ENCODE data around the gene NOXO1.

The NOXO1 gene

DNA sequence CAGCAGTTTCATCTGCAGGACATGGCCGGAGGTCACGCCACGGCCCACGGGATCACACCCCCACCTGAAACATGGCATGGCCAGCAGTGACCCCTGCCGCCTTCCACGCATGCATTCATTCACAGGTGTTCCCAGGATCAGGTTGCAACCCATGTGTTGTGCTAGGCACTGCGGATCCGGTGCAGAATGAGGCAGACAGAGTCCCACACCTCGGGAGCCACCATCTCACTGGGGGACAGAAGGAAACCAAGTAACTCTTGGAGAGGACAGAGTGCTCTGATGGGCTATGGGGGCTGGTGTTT is 33.9 kb downstream of the NOXO1 start:
- H3K9me3 ChIP-seq (ENCODE audit: control insufficient read depth, insufficient read depth, low read length): no peaks in the 10 kb centered on the region
- 0 out of 2 replicates have a peak, but pooled peaks cover under 1% of the 10 kb centered on the region for H3K4me1 ChIP-seq (ENCODE audit: control insufficient read depth, insufficient read depth, low read length)
- no peak overlapping the region for H3K27ac ChIP-seq (ENCODE audit: low read length)
- no peaks in the 10 kb centered on the region for H3K27me3 ChIP-seq (ENCODE audit: control insufficient read depth, insufficient read depth, low read length)
- no CpG with 5 or more reads among the region's 9 CpGs for WGBS (ENCODE audit: insufficient coverage, insufficient read length)
- no peak overlapping the region for H3K4me3 ChIP-seq (ENCODE audit: low read length)
- DNase-seq (ENCODE audit: low read depth, low spot score): no peak
- H3K36me3 ChIP-seq (ENCODE audit: control insufficient read depth, insufficient read depth, low read length): no peaks in the 10 kb centered on the region

DNA sequence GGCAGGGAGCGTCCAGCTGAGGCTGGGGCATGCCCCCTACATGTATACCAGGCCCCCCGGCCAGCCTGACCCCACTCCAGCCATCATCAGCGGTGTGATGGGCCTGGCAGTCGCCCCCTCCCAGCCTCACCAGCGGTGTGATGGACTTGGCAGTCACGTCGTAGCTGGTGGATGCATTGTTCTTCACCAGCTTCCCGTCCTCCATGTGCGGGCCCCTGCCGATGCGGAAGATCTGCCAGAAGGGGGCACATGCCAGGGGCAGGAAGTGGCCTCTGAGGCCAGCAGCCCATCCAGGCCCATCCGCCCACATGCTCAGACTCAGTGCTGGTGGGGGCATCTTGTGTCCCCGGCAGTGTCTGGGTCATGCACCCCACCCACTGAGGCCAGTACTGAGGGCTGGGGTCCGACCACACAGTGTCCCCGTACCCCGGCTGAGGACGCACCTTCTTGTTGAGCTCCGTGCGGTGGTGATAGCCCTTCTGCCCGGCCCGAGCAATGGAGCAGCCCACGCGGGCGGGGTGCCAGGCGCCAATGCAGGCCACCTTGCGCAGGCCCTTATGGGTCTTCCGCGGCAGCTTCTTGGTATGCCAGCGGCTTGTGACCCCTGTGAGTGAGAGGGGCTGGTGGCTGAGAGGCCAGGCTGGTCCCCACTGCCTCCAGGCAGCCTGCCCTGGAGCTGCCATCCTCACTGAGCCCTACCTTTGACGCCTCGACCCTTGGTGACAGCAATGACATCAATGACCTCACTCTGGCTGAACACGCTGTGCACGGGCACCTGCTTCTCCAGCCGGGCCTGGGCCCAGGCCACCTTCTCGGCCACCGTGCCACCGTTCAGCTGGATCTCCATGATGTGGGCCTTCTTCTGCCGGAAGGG is 34.5 kb downstream of the NOXO1 start:
- Histone ChIP-seq H3K4me3 (ENCODE audit: low read length) (no peak overlapping the region), H3K4me1 (ENCODE audit: control insufficient read depth, insufficient read depth, low read length) (0 out of 2 replicates have a peak, but pooled peaks cover 3% of the 10 kb centered on the region), H3K27ac (ENCODE audit: low read length) (no peak overlapping the region), H3K9me3 (ENCODE audit: control insufficient read depth, insufficient read depth, low read length) (no peaks in the 10 kb centered on the region), H3K27me3 (ENCODE audit: control insufficient read depth, insufficient read depth, low read length) (no peaks in the 10 kb centered on the region), H3K36me3 (ENCODE audit: control insufficient read depth, insufficient read depth, low read length) (no peaks in the 10 kb centered on the region)
- no CpG with 5 or more reads among the region's 38 CpGs for WGBS (ENCODE audit: insufficient coverage, insufficient read length)
- DNase-seq (ENCODE audit: low read depth, low spot score): no peak

DNA sequence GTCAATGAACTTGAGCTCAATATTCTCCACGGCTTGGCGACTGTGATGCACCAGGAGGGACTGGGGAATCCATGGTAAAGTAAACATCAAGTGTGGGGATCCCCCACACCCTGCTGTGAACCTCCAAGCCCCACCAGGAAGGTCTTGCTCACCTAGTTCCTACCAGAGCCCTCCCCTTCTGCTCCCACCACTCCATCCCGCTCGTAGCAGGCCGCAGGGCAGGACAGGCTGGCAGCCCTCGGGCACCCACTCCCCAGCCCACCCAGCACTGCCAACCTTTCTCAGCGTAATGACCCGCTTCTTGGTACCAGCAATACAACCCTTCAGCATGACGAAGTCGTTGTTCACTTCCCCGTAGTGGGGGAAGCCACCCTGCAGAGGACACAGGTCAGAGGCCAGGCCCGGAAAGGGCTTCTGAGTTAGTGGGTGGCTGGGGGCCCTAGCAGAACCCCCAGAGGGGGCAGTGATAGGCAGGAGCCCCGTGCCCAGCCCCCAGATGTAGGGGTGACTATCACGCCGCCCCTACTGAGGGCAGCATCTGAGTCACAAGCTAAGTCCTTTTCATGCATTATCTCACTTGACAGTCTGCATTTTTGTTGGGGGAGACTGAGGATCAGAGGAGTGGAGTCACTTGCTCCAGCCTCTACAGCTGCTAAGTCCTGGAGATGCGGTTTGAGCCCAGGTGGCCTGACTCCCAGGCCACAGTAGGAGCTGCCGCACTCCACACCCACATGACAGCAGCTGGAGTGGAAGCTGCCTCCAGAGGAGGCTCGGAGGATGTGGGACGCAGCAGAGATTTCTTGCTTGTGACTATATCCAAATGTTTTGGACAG is 35.5 kb downstream of the NOXO1 start:
- H3K27me3 ChIP-seq (ENCODE audit: control insufficient read depth, insufficient read depth, low read length): no peaks in the 10 kb centered on the region
- WGBS (ENCODE audit: insufficient coverage, insufficient read length): no CpG with 5 or more reads among the region's 19 CpGs

DNA sequence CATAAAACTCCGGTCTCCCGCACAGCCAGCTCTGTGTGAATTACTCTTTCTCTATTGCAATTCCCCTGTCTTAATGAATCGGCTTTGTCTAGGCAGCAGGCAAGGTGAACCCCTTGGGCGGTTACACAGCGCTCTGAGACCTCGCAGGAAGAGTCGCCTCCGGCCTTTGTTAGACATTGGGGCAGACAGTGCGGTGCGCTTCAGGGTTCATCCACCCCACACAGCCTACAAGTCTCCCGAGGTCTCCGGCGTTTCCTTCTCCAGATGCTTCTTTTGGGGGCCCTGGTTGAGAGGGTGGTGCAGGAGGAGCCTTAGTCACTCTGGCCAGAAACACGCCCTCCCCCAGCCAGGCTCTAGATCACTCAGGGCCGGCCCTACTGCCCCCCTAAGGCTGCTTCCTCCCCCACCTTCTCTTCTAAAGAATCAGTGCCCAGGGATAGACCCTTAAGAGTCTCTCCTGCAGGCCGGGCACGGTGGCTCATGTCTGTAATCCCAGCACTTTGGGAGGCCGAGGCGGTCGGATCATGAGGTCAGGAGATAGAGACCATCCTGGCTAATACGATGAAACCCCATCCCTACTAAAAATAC is 36.6 kb downstream of the NOXO1 start:
- Histone ChIP-seq H3K4me3 (ENCODE audit: low read length) (no peak overlapping the region), H3K4me1 (ENCODE audit: control insufficient read depth, insufficient read depth, low read length) (peaks cover 3% of the 10 kb centered on the region; the same call in 1 of the 2 replicates), H3K9me3 (ENCODE audit: control insufficient read depth, insufficient read depth, low read length) (no peaks in the 10 kb centered on the region), H3K27ac (ENCODE audit: low read length) (no peak overlapping the region), H3K36me3 (ENCODE audit: control insufficient read depth, insufficient read depth, low read length) (peaks cover 6% of the 10 kb centered on the region), H3K27me3 (ENCODE audit: control insufficient read depth, insufficient read depth, low read length) (no peaks in the 10 kb centered on the region)
- no CpG with 5 or more reads among the region's 21 CpGs for WGBS (ENCODE audit: insufficient coverage, insufficient read length)
- DNase-seq (ENCODE audit: low read depth, low spot score): no peak

More for the DNA sequence above, 35.5 kb downstream of the NOXO1 start:
- peaks cover 3% of the 10 kb centered on the region; the same call in 1 of the 2 replicates for H3K4me1 ChIP-seq (ENCODE audit: control insufficient read depth, insufficient read depth, low read length)
- H3K27ac ChIP-seq (ENCODE audit: low read length): no peak overlapping the region
- no peak for DNase-seq (ENCODE audit: low read depth, low spot score)
- no peaks in the 10 kb centered on the region for H3K36me3 ChIP-seq (ENCODE audit: control insufficient read depth, insufficient read depth, low read length)
- no peaks in the 10 kb centered on the region for H3K9me3 ChIP-seq (ENCODE audit: control insufficient read depth, insufficient read depth, low read length)
- no peak overlapping the region for H3K4me3 ChIP-seq (ENCODE audit: low read length)

DNA sequence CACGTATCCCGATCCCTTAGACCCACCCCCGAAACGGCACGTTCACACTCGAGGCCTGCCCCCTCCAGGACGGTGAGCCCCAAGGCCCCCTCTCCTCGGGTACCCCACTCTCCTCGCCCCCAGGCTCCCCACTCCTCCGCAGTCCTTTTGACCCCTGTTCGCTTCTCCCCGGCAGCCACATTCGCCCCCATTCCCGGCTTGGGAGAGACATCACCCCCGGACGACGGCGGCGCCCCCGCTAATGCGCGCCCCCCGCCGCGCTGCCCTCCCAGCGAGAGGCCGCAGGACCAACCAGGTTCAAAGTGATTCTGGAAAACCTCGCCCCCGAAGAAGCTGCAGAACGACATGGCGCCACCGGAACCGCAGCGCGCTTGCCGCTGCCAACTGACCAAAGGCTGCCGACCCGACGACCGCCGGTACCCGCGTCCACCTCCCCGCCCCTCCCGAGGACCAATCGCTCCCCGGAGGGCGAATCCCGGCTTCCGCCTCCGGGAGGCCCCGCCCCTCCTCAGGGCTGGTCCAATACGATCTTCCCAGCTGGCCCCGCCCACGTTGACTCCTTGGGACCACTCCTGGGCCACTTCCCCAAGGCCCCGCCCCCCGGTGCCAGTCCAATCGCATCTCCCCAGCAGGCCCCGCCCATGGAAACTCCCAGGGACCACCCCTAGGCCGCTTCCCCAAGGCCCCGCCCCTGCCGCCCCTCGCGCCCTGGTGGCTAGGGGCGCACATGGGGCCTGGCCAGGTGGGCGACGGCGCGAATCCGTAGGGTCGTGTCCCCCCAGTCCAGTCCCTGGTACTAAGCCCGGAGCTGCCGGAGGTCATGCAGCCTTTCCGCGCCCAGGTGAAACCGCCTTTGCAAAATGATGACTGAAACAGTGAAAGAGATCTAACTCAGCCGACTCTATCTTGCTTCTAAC is 38.2 kb downstream of the NOXO1 start, which contains the start of gene MSRB1:
TSS of gene MSRB1 (minus strand) at position 390 of the 917 bp plus-strand sequence. CDS start at position 347, 43 bp downstream.
- peaks cover 3% of the 10 kb centered on the region; the same call in 1 of the 2 replicates for H3K4me1 ChIP-seq (ENCODE audit: control insufficient read depth, insufficient read depth, low read length)
- peaks cover 16% of the 10 kb centered on the region for H3K36me3 ChIP-seq (ENCODE audit: control insufficient read depth, insufficient read depth, low read length)
- H3K9me3 ChIP-seq (ENCODE audit: control insufficient read depth, insufficient read depth, low read length): no peaks in the 10 kb centered on the region
- no peaks in the 10 kb centered on the region for H3K27me3 ChIP-seq (ENCODE audit: control insufficient read depth, insufficient read depth, low read length)
- peak within 1 kb of the TSS; percentile 50 for H3K4me3 ChIP-seq (ENCODE audit: low read length)
- DNase-seq (ENCODE audit: low read depth, low spot score): peak; percentile 96
- WGBS (ENCODE audit: insufficient coverage, insufficient read length): no CpG with 5 or more reads among the region's 77 CpGs
- H3K27ac ChIP-seq (ENCODE audit: low read length): no peak within 1 kb of the TSS

DNA sequence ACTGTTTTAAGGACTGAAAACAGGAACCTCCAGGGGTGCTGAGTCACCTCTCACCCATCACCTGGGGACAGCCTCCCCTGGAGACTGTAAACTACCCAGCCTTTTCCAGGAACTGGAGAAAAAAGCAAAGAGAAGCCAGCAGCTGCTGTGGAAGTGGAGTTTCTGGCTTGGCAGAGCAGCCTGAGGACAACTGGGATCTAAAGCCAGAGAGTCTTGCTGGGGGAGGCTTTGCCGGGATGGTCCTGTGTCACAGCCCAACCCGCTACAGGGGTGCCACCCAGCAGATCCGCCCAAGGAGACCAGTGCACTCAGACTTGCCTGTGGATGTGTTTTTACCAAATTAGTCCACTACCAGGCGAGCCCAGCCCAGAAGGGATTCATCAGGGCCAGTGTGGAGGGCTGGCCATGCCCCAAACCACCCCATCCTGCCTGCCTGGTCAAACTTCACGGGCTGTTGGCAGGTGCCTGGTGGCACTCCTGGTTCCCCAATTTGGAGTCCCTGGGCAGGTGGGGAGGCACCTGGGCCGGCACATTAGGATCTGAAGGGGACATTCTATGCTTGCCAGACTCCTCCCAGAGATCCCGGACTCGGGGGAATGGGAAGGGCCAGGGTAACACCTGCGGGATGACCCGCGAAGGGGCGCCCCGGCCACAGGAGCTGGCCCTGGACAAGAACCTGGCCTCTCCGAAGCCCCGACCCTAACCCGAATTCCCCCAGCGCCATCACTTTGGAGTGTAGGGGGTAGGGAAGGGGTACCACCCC is 39.0 kb downstream of the NOXO1 start:
- no peak overlapping the region for H3K27ac ChIP-seq (ENCODE audit: low read length)
- peaks cover 3% of the 10 kb centered on the region; the same call in 1 of the 2 replicates for H3K4me1 ChIP-seq (ENCODE audit: control insufficient read depth, insufficient read depth, low read length)
- no peaks in the 10 kb centered on the region for H3K9me3 ChIP-seq (ENCODE audit: control insufficient read depth, insufficient read depth, low read length)
- H3K36me3 ChIP-seq (ENCODE audit: control insufficient read depth, insufficient read depth, low read length): peaks cover 16% of the 10 kb centered on the region
- no CpG with 5 or more reads among the region's 17 CpGs for WGBS (ENCODE audit: insufficient coverage, insufficient read length)
- DNase-seq (ENCODE audit: low read depth, low spot score): no peak
- peak overlapping the region; percentile 50 for H3K4me3 ChIP-seq (ENCODE audit: low read length)
- no peaks in the 10 kb centered on the region for H3K27me3 ChIP-seq (ENCODE audit: control insufficient read depth, insufficient read depth, low read length)

DNA sequence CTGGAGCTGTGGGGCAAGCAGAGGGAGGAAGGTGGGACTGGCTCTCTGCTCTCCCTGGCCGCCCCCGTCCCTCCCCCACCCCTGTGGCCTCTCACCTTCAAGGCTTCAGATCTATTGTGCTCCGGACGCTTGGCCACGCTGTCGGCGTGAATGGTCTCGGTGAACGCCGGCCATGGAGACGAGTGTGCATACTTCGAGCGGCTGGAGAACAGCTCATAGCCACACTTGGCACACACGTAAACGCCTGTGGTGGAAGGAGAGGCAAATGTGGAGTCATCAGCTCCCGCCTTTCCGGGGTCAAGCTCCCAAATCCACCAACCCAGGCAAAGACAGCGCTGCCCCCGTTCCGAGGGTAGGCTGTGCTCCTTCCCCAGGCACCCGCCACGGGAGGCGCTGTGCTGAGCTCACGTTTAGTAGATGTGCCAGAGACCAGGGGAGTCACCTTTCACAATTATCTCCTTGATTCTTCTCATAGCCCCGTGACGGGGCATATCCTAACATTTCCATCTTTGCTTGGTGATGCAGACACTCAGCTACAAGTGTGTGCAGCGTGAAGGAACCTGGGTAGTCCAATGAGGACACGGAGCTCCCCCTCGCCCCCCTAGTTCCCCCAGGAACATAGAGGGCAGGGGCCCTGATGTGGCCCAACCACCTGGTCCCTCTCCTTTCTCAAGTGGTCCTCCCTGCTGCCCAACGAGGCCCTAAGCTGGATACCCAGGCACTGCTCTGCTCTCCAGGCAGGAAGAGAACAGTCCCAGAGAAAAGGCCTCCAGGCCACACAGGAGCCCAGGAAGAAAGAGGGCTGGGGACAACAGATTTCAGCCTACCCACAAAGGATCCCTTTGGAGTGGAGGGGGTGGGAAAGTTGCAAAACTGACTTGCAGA is 39.9 kb downstream of the NOXO1 start:
- H3K4me3 ChIP-seq (ENCODE audit: low read length): no peak overlapping the region
- H3K27me3 ChIP-seq (ENCODE audit: control insufficient read depth, insufficient read depth, low read length): no peaks in the 10 kb centered on the region
- H3K4me1 ChIP-seq (ENCODE audit: control insufficient read depth, insufficient read depth, low read length): peaks cover 3% of the 10 kb centered on the region; the same call in 1 of the 2 replicates
- H3K9me3 ChIP-seq (ENCODE audit: control insufficient read depth, insufficient read depth, low read length): no peaks in the 10 kb centered on the region
- no CpG with 5 or more reads among the region's 30 CpGs for WGBS (ENCODE audit: insufficient coverage, insufficient read length)
- no peak for DNase-seq (ENCODE audit: low read depth, low spot score)
- H3K27ac ChIP-seq (ENCODE audit: low read length): no peak overlapping the region
- peaks cover 16% of the 10 kb centered on the region for H3K36me3 ChIP-seq (ENCODE audit: control insufficient read depth, insufficient read depth, low read length)

DNA sequence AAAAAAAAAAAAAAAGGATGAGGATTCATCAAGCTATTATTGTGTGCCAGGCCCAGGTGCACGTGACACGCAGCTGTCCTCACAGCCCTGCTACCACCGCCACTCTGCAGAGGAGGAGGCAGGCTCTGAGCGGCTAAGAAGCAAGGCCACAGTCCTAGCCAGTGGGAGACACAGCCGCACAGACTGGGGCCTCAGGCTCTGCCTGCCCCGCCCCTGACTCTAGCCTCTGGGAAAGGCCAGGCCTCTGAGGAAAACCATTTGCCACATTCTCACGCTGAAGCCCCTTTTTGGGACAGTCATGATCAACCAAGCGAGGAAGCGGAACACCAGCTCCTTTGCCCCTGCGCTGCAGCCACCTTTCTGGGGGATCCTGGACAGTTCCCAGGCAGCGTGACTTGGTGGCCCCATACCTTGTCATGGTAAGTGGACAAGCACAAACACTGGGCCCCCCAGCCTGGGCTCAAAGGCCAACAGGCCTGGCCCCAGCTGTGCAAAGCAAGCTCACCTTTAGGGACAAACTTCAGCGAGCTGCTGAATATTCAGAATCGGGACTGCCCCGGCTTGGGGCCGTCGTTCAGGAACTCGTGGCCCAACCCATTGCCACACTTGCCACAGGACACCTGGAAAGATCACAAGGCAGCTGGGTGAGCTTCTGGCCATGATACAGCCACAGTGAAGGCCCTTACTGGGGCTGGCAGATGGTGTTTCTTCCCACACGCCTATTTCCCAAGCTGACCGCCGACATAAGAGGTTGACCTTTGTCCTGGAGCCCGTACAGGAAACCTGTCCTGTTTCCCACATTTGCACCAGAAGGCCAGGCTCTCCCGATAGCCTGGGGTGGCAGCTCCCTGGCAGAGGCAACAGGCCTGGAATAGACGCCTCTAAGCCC is 40.8 kb downstream of the NOXO1 start:
- no peaks in the 10 kb centered on the region for H3K9me3 ChIP-seq (ENCODE audit: control insufficient read depth, insufficient read depth, low read length)
- peaks cover 16% of the 10 kb centered on the region for H3K36me3 ChIP-seq (ENCODE audit: control insufficient read depth, insufficient read depth, low read length)
- peaks cover 3% of the 10 kb centered on the region; the same call in 1 of the 2 replicates for H3K4me1 ChIP-seq (ENCODE audit: control insufficient read depth, insufficient read depth, low read length)
- DNase-seq (ENCODE audit: low read depth, low spot score): no peak
- no peak overlapping the region for H3K4me3 ChIP-seq (ENCODE audit: low read length)
- no CpG with 5 or more reads among the region's 23 CpGs for WGBS (ENCODE audit: insufficient coverage, insufficient read length)
- no peaks in the 10 kb centered on the region for H3K27me3 ChIP-seq (ENCODE audit: control insufficient read depth, insufficient read depth, low read length)
- H3K27ac ChIP-seq (ENCODE audit: low read length): no peak overlapping the region

Data from iPS DF 6.9 (cell line).